Activated CD8-positive, alpha-beta T cell treated with anti-CD3 and anti-CD28 coated beads for 36 hours (primary cell): ENCODE measurements around the gene KAZN. TPM values are rescaled to one million over a fixed set of nuclear protein-coding genes. Genes with fewer than 3 reads are reported as not detected.

Experiments used
- ATAC-seq: fragments of 200-7000 bp; cut with Tn5 transposase; one replicate; pipeline ENCODE4 v1.10.0; 2021; ENCODE audit warnings: mild to moderate bottlenecking, moderate library complexity
- CTCF ChIA-PET: fragments of 350-600 bp; sonication (Branson Sonifier 250); formaldehyde crosslinking; loops from one replicate; lab custom pipeline; 2021; ENCODE audit warnings: antibody characterized with exemption; lab: Charles Lee
- POLR2A ChIA-PET: fragments of 350-600 bp; sonication (Branson Sonifier 250); formaldehyde crosslinking; loops from one replicate; lab custom pipeline; 2021; ENCODE audit warnings: antibody characterized with exemption; lab: Charles Lee
- DNase-seq: peaks from one replicate; pipeline ENCODE4 v3.0.0-alpha.2; 2020
- H3K27ac Mint-ChIP-seq: one replicate; pipeline ENCODE4 v1.8.0; 2021; ENCODE audit warnings: mild to moderate bottlenecking, mixed read lengths
- H3K27me3 Mint-ChIP-seq: one replicate; pipeline ENCODE4 v1.8.0; 2021; ENCODE audit warnings: mixed read lengths
- H3K36me3 Mint-ChIP-seq: one replicate; pipeline ENCODE4 v1.8.0; 2021; ENCODE audit warnings: low read depth, mixed read lengths
- H3K4me1 Mint-ChIP-seq: one replicate; pipeline ENCODE4 v1.8.0; 2021; ENCODE audit warnings: low read depth, mixed read lengths
- H3K4me3 Mint-ChIP-seq: one replicate; pipeline ENCODE4 v1.8.0; 2021; ENCODE audit warnings: mild to moderate bottlenecking, moderate library complexity, mixed read lengths
- H3K9me3 Mint-ChIP-seq: one replicate; pipeline ENCODE4 v1.8.0; 2021; ENCODE audit warnings: mixed read lengths
- intact Hi-C: fragments of 100-400 bp; cut with micrococcal nuclease; formaldehyde crosslinking; loops from one replicate; pipeline ENCODE4 v1.10.0; 2022
- total RNA-seq, 2 experiments: library from RNA; stranded (reverse); gene quantifications; one replicate each; pipeline ENCODE4 v1.2.3, GENCODE V29; 2021
- TF ChIP-seq, protein P1 (sequence below): fragments of 200-600 bp; IDR thresholded peaks from one replicate; pipeline ENCODE4 v1.8.0; 2022; ENCODE audit warnings: antibody characterized with exemption, mild to moderate bottlenecking

The KAZN gene
- total RNA-seq, 2 experiments from 2014 or later, result 1.7 to 1.9 TPM

GRCh38 chr1:14649976-14650375, 51.5 kb downstream of the KAZN start:
- Mint-ChIP-seq H3K4me3 (no peak overlapping the region), H3K4me1 (no peaks in the 10 kb centered on the region), H3K36me3 (no peaks in the 10 kb centered on the region), H3K27ac (no peak overlapping the region), H3K27me3 (no peaks in the 10 kb centered on the region), H3K9me3 (peaks cover 2% of the 10 kb centered on the region)
- ChIA-PET POLR2A (no interaction called here), CTCF (no interaction called here)
- intact Hi-C loops, result no loop called here
- DNase-seq (no peak), ATAC-seq (no peak)
- TF ChIP-seq, protein P1, sequence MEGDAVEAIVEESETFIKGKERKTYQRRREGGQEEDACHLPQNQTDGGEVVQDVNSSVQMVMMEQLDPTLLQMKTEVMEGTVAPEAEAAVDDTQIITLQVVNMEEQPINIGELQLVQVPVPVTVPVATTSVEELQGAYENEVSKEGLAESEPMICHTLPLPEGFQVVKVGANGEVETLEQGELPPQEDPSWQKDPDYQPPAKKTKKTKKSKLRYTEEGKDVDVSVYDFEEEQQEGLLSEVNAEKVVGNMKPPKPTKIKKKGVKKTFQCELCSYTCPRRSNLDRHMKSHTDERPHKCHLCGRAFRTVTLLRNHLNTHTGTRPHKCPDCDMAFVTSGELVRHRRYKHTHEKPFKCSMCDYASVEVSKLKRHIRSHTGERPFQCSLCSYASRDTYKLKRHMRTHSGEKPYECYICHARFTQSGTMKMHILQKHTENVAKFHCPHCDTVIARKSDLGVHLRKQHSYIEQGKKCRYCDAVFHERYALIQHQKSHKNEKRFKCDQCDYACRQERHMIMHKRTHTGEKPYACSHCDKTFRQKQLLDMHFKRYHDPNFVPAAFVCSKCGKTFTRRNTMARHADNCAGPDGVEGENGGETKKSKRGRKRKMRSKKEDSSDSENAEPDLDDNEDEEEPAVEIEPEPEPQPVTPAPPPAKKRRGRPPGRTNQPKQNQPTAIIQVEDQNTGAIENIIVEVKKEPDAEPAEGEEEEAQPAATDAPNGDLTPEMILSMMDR, result no peak

- Mint-ChIP-seq H3K27ac (no peak overlapping the region), H3K4me1 (no peaks in the 10 kb centered on the region), H3K27me3 (no peaks in the 10 kb centered on the region), H3K36me3 (no peaks in the 10 kb centered on the region), H3K4me3 (no peak overlapping the region), H3K9me3 (no peaks in the 10 kb centered on the region)
- ChIA-PET CTCF (no interaction called here), POLR2A (no interaction called here)
- DNase-seq, result no peak
- intact Hi-C loops, result no loop called here
- ATAC-seq, result no peak
- TF ChIP-seq, protein P1, result no peak
Measured at GRCh38 chr1:14650951-14651350, 52.5 kb downstream of the KAZN start.

GRCh38 chr1:14652840-14653239, 54.4 kb downstream of the KAZN start:
- TF ChIP-seq, protein P1, result no peak
- no peak overlapping the region for H3K4me3 Mint-ChIP-seq
- no peak overlapping the region for H3K27ac Mint-ChIP-seq
- intact Hi-C loops, result no loop called here
- H3K36me3 Mint-ChIP-seq, result no peaks in the 10 kb centered on the region
- ATAC-seq (no peak), DNase-seq (no peak)
- no peaks in the 10 kb centered on the region for H3K4me1 Mint-ChIP-seq
- POLR2A ChIA-PET, result no interaction called here
- H3K9me3 Mint-ChIP-seq, result no peaks in the 10 kb centered on the region
- CTCF ChIA-PET, result no interaction called here
- peaks cover 2% of the 10 kb centered on the region for H3K27me3 Mint-ChIP-seq

DNA sequence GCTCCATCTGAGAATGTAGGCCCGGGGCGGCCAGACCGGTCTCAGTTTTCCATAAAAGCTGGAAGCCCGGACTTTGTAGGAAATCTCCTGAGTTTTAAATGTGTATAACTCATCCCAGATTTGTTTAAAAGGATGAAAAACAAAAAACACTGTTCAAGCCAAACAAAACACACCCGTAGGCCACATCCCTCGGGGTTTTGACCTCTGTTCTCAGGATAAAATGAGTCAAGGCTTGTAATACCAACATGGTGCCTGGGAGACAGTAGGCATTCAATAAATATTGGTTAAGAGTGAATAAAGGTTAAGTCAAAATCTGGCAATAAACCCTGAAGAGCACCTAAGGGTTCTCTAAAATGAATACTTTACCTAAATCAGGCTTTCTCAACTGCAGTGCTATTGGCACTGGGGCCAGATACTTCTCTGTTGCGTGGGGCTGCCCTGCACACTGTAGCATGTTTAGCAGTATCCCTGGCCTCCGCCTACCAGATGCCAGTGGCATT, 55.0 kb downstream of the KAZN start:
- no peak overlapping the region for H3K27ac Mint-ChIP-seq
- TF ChIP-seq, protein P1, result no peak
- CTCF ChIA-PET, result no interaction called here
- ATAC-seq (no peak), DNase-seq (no peak)
- H3K4me1 Mint-ChIP-seq, result no peaks in the 10 kb centered on the region
- no peaks in the 10 kb centered on the region for H3K9me3 Mint-ChIP-seq
- POLR2A ChIA-PET, result no interaction called here
- H3K4me3 Mint-ChIP-seq, result no peak overlapping the region
- intact Hi-C loops, result no loop called here
- peaks cover 2% of the 10 kb centered on the region for H3K27me3 Mint-ChIP-seq
- H3K36me3 Mint-ChIP-seq, result no peaks in the 10 kb centered on the region

DNA sequence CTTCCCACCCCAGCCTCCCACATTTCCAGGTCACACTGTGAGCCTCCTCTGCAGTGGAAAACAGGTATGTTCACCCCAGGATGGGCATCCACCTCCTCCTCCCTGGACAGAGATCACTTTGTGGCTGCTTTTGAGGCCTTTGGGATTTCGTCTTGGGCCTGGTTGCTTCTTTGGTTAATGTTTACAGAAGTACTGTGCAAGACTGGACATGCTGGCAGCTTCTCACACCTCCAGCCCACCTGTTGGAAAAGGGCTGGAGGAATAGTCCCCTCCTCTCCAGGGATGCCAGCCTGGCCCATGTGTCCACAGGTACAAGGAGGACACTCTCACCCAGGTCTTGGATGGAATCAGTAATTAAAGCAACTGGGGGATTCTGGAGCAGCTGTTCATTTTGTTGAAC, 56.1 kb downstream of the KAZN start:
- ATAC-seq (no peak), DNase-seq (no peak)
- POLR2A ChIA-PET, result no interaction called here
- Mint-ChIP-seq H3K27ac (no peak overlapping the region), H3K4me3 (no peak overlapping the region), H3K27me3 (peaks cover 2% of the 10 kb centered on the region), H3K9me3 (no peaks in the 10 kb centered on the region), H3K4me1 (no peaks in the 10 kb centered on the region), H3K36me3 (no peaks in the 10 kb centered on the region)
- TF ChIP-seq, protein P1, result no peak
- CTCF ChIA-PET, result no interaction called here
- intact Hi-C loops, result no loop called here
